Embryonic facial prominence (tissue), 1 donor: ENCODE results near the gene ELANE.
"Not testable (repeated sequence)": the region's sequence is repeated elsewhere in the genome, so short reads cannot be mapped to it uniquely, and the experiment has no call there.

Experiments
- DNase-seq: peaks from one replicate; pipeline ENCODE4 v3.0.0-alpha.2; 2016; ENCODE audit errors: extremely low spot score

The ELANE gene

DNA sequence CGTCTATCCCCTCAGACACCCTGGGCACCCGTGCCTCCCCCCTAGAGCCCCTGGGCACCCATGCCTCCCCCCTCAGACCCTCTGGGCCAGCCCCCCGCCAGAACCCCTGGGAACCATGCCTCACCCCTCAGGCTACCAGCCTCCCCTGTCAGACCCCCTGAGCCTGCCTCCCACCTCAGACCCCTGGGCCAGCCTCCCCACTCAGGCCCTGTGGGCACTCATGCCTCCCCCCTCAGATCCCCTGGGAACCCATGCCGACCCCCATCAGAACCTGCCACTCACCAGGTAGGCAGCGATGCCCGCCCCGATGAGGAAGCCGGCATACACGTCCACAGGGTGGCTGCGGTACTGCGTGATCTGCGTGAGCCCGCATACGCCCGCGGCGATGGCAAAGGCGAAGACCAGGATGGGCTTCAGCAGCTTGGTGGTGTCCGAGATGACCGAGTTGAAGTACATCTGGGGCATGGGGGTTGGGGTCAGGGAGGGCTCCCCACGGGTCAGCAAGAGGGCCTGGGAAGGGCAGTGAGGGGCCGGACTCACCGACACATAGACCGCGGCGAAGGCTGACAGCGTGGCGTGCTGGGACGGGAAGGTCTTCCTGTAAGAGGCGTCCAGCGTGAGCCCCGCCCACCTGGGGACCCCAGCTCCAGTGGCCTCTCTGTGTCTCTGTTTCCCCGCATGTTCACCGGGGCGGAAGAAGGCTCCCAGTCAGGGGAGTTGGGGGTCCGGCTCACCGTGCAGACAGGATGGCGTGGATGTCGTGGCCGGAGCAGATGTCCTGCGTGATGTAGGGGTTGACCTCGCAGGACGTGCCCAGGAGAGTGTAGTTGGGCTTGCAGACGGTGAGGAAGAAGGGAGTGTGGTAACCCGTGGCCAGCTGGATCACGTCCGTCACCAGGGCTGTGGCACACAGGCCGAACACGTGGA is 37.7 kb upstream of the ELANE start:
- DNase-seq = no peak

DNA sequence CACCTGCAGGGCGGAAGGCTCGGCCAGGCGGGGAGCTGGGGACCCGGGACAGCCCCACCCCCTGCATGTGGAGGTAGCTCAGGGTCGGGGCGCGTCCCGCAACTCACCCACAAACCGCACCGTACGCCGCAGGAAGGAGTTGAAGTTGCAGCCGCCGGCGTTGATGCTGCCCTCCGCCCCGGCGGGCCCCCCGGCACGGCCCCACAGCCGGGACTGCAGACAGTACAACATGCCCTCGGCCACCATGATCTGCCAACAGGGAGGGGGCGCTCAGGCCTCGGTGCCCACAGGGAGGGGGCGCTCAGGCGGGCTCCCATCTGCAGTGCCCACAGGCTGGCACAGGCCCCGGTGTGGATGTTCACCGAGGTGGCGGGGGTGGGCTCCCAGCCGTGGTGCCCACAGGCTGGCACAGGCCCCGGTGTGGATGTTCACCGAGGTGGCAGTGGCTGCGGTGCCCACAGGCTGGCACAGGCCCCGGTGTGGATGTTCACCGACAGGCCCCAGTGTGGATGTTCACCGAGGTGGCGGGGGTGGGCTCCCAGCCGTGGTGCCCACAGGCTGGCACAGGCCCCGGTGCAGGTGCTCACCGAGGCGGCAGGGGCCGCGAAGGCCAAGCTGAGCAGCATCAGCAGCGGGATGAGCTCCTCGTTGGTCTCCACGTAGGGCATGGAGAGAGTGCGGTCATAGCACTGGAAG is 36.9 kb upstream of the ELANE start:
- no peak for DNase-seq

DNA sequence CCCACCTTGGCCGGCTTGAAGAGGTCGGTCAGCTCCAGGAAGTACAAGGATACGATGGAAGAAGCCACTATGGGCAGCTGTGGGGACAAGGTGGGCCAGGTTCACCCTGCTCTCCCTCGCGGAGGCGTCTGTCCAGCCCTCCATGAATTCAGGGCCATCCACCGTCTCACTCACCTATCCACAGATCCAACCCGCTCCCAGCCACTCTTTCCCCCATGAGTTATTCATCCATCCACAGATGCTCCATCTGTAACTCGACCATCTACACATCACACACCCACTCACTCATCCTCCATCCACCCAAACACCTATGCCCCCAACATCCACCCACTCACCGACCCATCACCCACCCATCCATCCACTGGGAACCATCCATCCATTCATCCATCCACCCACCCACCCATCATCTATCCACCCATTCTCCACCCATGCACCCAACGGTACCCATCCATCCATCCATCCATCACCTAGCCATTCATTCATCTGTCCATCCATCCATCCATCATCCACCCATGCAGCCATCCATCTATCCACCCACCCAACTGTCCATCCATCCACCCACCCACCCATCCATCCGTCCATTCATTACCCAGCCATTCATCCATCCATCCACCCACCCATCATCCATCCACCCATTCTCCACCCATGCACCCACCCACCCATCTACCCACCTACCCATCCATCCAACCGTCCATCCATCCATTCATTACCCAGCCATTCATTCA is 36.2 kb upstream of the ELANE start:
- DNase-seq = no peak

DNA sequence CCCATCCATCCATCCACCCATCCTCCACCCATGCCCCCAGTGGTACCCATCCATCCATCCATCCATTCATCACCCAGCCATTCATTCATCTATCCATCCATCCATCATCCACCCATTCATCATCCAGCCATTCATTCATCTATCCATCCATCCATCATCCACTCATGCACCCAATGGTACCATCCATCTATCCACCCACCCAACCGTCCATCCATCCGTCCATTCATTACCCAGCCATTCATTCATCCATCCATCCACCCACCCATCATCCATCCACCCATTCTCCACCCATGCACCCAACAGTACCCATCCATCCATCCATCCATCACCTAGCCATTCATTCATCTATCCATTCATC is 35.6 kb upstream of the ELANE start:
- no peak for DNase-seq

DNA sequence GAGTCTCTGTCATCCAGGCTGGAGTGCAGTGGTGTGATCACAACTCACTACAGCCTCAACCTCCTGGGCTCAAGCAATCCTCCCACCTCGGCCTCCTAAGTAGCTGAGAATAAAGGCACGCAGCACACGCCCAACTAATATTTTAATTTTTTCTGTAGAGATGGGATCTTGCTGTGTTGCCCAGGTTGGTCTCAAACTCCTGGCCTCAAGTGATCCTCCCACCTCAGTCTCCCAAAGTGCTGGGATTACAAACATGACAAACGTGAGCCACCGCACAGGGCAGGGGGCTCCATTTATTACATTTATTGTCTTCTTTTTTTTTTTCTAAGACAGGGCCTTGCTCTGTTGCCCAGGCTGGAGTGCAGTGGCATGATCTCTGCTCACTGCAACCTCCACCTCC is 31.9 kb upstream of the ELANE start:
- DNase-seq = not testable (repeated sequence)

DNA sequence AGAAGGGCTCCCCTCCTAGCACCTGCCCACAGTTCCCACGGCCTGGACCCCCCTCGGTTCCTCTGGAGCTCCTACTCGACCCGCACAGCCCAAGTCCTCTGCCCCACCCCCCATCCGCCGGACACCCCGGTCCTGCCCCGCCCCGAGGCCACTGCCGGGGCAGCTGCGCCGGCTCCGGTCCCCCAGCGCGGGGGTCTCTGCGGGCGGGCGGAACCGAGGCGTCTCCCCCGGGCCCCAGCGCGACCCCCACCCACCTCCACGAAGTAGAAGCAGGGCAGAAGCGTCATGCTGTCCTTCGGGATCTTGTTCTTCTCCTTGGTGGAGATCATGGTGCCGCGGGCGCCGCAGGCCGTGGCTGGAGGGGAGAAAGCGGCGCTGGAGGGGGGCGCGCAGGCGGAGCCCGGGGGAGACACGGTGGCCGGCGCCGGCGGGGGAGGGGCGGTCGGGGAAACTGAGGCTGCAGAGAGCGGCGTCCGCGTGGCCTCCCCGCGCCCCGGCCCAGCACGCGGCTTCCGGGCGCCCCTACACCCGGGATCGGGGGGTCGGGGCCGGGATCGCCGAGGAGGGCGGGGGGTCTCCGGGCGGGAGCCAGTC is 30.8 kb upstream of the ELANE start:
- DNase-seq = no peak

DNA sequence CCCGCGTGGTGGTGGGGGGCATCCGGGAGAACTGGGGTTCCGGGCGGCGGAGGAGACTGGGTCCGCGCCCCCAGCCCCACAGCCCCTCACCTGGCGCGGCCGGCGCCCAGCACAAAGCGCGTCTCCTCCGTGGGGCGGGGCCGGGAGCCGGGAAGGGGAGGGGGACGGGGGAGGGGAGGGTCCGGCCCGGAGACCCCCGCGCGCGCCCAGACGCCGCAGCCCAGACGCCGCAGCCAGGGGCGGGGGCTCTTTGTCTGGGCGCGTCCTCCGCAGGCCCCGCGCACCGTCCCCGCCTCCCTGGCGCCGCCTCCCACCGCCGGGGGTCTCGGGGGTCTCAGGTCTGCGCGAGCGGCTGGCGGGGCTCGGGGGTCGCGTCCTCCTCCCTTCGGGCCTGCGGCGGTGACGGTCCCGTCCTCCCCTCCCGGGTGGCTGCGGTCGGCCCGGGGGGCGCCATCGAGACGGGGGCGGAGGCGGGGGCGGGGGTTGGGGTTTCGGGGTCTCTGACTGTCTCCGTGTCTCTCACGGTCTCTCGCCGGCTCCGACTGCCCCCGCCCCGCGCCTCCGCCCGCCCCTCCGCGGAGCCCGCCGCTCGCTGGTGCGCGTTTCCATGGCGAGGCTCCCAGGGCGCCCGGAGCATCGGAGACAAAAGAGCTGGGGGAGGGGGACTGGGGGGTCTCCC is 30.1 kb upstream of the ELANE start, which contains the start of gene PLPPR3:
PLPPR3 (minus strand) TSS at position 131 of the 679 bp plus-strand sequence. CDS start 396 bp downstream, outside the sequence.
- no peak for DNase-seq

DNA sequence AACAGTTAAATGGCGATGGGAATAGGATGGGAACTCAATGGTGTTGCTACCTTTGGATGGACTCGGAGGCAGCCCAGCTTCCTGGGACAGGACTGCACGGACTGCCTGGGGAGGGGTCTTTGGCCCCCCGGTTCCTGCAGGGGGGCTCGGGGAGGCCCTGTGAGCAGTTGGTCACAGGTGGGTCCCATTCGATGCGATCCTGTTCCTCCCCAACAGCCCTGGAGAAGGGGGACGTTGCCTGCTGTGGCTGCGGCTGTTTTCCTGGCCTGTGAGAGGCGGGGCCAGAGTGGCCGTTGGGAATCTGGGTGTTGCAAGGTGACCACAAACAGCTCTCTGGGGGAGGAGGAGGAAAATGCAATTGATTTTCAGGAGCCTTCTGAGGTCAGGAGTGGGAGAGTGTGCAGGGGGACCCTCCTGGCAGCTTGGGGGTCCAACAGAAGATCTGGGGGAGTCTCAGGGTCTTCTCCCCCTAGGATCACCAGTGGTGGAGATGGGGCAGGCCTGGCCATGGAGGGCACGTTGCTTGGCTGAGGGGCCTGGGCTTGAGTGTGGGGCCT is 28.5 kb upstream of the ELANE start:
- no peak for DNase-seq

DNA sequence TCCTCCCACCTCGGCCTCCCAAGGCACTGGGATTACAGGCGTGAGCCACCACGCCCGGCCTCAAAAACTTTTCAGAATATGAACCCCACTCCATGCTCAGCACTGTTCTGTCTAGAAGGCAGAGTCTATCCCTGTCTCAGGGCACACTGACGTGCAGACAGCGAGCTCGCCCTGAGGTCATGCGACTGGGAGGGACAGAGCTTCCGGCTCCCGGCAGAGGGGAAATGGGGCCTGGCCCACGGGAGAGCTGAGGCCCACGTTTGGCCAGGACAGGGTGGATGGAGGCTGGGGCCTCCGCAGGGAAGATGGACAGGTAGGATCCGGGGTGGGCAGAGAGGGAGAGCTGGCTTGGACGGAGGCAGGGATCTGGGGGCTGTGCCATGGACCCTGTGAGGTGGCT is 27.2 kb upstream of the ELANE start:
- DNase-seq = no peak

DNA sequence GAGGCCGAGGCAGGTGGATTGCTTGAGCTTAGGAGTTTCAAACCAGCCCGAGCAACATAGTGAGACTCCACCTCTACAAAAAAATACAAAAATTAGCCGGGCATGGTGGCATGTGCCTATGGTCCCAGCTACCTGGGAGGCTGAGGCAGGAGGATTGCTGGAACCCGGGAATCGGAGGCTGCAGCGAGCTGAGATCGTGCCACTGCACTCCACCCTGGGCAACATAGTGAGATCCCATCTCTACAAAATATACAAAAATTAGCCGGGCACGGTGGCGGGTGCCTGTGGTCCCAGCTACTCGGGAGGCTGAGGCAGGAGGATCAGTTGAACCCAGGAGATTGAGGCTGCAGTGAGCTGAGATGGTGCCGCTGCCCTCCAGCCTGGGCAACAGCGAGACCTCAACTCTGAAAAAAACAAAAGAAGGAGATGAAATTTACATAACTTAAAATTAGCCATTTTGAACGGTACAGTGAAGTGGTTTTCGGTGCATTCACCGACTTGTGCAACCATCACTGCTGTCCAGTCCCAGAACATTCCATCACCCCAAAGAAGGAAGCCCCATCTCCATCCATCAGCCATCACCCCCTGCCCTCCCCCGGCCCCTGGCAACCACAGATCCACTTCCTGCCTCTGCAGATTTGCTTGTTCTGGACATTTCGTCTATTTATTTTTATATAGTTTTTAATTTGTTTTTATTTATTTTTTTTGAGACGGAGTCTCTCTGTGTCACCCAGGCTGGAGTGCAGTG is 26.0 kb upstream of the ELANE start:
- no peak for DNase-seq

DNA sequence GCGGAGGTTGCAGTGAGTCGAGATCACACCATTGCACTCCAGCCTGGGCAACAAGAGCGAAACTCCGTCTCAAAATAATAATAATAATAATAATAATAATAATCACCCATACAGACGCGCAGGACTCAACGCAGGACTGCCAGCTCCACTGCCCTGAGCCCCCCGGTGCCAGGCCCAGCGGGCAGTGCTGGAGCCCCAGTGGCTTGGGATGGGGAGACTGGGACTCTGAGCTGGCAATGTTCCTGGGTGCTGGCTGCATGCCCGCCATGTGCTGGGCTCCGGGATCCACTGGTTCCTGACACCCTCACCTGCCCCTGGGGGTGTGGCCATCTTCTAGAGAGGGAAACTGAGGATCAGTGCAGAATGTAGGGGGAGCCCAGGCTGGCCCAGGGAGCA is 24.8 kb upstream of the ELANE start:
- DNase-seq = no peak

DNA sequence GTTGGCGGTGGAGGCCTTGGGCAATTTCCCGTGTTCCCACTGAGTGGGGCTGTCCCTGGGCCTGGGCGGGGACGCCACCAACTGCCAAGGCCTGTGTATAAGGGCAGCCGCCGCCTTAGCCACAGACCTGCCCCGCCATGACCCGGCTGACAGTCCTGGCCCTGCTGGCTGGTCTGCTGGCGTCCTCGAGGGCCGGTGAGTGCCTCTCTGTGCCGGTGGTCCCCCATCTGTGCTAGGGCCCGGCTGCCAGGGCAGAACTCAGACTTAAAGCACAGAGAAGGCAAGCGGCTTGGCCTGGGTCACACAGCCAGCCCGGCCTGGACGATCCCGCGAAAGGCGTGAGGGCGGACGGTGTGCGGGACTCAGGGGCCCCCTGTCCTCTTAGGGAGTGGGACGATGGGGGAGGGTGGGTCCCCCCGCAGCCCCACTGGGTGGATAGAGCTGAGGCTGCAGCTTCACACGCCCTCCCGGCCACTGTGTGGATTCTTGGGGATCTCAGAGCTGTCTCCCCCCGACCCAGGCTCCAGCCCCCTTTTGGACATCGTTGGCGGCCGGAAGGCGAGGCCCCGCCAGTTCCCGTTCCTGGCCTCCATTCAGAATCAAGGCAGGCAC is 24.3 kb upstream of the ELANE start, which contains the start of gene AZU1:
AZU1 (plus strand) TSS at position 128 of the 612 bp plus-strand sequence; CDS start at position 138, 10 bp downstream.
- no peak for DNase-seq

DNA sequence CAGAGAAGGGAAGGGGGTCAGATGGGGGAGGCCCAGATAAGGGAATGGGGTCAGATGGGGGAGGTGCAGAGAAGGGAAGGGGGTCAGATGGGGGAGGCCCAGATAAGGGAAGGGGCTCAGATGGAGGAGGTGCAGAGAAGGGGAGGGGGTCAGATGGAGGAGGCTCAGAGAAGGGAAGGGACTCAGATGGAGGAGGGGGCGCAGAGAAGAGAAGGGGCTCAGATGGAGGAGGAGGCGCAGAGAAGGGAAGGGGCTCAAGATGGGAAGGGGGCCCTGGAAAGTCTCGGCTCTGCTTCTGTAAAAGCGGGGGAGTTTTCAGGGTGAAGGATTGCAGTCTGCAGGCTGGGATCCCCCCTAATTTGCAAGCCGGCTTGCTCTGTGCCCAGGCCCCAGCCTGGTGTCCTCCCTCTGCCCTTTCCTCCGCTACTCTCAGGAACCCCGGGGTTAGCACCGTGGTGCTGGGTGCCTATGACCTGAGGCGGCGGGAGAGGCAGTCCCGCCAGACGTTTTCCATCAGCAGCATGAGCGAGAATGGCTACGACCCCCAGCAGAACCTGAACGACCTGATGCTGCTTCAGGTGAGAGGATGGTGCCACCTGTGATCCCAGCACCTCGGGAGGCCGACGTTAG is 22.9 kb upstream of the ELANE start:
- no peak for DNase-seq

DNA sequence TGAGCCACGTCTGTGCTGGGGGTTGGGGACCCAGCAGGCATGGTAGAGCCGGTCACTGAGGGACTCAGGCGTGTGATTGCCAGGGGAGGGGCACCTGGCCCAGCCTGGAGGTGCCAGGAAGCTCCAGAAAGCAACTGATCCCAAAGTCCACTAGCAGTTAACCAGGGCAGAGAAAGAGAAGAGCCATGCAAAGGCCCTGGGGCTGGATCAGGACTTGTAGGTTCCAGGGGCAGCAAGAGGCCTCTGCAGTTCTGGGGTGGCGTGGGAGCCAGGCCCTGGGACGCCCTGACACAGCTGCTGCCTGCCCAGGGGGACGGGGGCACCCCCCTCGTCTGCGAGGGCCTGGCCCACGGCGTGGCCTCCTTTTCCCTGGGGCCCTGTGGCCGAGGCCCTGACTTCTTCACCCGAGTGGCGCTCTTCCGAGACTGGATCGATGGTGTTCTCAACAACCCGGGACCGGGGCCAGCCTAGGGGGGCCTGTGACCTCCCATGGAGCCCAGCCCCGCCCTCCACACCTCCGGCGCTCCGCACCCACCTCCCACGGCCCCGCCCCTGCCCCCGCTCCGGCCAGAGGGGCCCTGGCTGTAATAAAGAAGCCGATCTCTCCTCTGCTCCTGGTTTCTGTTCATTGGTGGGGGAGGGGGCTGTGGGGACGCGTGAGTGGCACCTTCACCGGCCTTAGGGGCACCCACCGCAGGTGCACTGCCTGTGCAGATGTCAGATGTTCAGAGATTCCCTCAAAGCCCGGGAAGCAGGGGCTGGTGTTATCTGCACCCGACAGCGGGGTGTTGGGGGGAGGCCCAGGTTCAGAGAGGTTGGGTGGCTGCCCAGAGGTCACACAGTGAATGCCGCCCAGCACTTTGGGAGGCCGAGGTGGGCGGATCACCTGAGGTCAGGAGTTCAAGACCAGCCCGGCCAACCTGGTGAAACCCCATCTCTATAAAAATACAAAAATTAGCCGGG is 20.4 kb upstream of the ELANE start:
- DNase-seq = no peak

DNA sequence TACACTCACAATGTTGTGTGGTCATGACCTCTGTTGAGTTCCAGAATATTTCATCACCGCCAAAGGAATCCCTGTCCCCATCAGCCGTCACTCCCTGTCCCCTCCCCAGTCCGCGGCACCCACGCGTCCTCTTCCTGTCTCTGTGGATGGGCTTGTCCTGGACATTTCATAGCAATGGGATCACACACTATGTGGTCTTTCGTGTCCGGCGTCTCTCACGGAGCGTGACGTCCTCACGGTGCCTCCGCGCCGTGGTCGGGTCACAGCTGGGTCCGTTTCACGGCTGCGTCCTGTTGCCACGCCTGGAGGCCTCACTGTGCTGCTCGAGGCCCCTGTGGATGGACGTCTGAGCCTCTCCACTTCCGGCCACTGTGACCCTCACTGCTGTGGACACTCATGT is 17.9 kb upstream of the ELANE start:
- DNase-seq = no peak

DNA sequence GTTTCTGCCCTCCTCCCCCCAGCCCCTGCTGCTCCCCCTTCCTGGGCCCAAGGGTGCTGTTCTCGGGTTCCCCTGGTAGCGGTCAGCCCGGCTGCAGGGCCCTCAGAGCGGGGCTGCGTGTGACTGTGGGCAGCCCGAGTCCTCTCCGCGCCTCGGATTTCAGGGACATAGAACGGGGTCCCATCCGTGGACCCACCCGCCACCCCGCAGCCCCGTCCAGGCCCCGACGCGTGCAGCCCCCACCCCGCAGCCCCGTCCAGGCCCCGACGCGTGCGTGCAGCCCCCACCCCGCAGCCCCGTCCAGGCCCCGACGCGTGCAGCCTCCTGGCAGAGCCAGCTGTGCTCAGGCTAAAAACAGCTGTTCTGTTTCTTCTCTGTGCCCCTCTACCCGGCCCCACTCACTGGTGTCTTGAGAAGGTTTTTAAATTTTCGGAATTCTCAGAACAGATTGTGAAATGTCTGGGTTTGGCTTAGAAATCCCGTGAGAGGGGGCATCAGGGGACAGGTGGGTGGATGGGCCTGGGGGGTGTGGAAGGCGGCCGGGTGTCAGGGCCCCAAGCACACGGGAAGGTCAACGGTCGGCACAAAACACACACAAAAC is 16.8 kb upstream of the ELANE start:
- DNase-seq = no peak

DNA sequence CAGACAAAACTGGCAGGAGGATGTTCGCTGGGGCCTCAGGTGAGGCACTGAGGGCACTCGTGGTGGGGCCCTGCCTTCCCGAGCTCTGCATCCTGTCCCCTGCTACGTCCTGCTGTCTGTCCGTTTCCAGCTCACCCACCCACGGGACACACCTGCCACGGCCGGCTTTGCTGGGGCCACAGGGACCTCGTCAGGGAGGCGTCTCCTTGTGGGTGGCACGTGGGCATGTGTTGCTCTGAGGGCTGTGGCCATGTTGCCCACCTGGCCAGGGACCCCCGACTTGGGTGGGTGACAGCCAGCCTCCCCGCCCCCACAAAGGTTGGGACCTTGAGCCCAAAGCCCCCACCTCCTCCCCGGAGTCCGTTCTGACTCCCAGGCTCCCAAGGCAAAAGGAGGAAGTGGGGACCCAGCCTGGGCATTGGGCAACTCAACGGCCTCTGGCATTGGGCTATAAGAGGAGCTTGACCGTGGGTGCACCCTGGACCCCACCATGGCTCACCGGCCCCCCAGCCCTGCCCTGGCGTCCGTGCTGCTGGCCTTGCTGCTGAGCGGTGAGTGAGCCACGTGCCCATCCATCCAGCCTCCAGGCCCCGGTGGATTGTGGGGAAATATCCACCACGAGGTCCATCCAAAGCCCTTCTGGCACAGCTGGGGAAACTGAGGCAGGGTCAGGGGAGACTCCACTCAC is 11.4 kb upstream of the ELANE start, which contains the start of gene PRTN3:
PRTN3 (plus strand) TSS at position 481 of the 688 bp plus-strand sequence; CDS start at position 491, 10 bp downstream.
- no peak for DNase-seq
